GM12874 (cell line): ENCODE results near the gene ZP3.

Source experiments
- CTCF ChIP-seq: IDR thresholded peaks from 2 replicates; pipeline ENCODE4 v1.5.1; 2011; ENCODE audit warnings: low read depth, mild to moderate bottlenecking, control low read depth, low read length, moderate library complexity; ENCODE audit not compliant: insufficient read depth

ZP3 gene

GRCh38 chr7:76397409-76398183, 27.2 kb upstream of the ZP3 start:
- TF ChIP-seq CTCF, result no peak

- TF ChIP-seq CTCF, result no peak
Measured at GRCh38 chr7:76400248-76400647, 24.5 kb upstream of the ZP3 start.

- no peak for TF ChIP-seq CTCF
Measured at GRCh38 chr7:76403780-76404494, 20.8 kb upstream of the ZP3 start.

- no peak for TF ChIP-seq CTCF
Measured at GRCh38 chr7:76405738-76406137, 19.0 kb upstream of the ZP3 start.

- TF ChIP-seq CTCF, result no peak
Measured at GRCh38 chr7:76407718-76408117, 17.0 kb upstream of the ZP3 start.

- TF ChIP-seq CTCF, result no peak
Measured at GRCh38 chr7:76408121-76408560, 16.6 kb upstream of the ZP3 start.

- no peak for TF ChIP-seq CTCF
Measured at GRCh38 chr7:76409537-76409936, 15.2 kb upstream of the ZP3 start, which contains the start of gene SSC4D. TSS of gene SSC4D (minus strand) at chr7:76409697. CDS start at chr7:76404439, 5,258 bp downstream.
